CD4-positive, alpha-beta T cell (primary cell): ENCODE measurements around the gene CNGA3. TPM values are rescaled to one million over a fixed set of nuclear protein-coding genes. Genes with fewer than 3 reads are reported as not detected.

Experiments used
- ATAC-seq: fragments of 200-7000 bp; cut with Tn5 transposase; one replicate; pipeline ENCODE4 v1.10.0; 2022; ENCODE audit warnings: mild to moderate bottlenecking; ENCODE audit not compliant: poor library complexity
- CTCF ChIA-PET: fragments of 350-600 bp; sonication (Branson Sonifier 250); formaldehyde crosslinking; loops from one replicate; lab custom pipeline; 2021; ENCODE audit warnings: antibody characterized with exemption, inconsistent platforms; lab: Charles Lee
- POLR2A ChIA-PET: fragments of 350-600 bp; sonication (Branson Sonifier 250); formaldehyde crosslinking; loops from one replicate; lab custom pipeline; 2021; ENCODE audit warnings: antibody characterized with exemption, inconsistent platforms; lab: Charles Lee
- DNase-seq, 14 experiments: peaks; one replicate each; pipeline ENCODE4 v3.0.0-alpha.2; 2013 to 2020; ENCODE audit warnings: mixed read lengths in 2 of 14
- H3K27ac ChIP-seq, 2 donors: one replicate each; pipeline versions ENCODE4 v1.5.1 to v1.7.0; 2013; ENCODE audit warnings: low read length in 2 of 2, low read depth in 1 of 2, mild to moderate bottlenecking in 1 of 2
- H3K27me3 ChIP-seq, 2 experiments: 1 replicate in 1 of 2; 2 replicates in 1 of 2; pipeline versions ENCODE4 v1.6.1 to v1.7.0; 2013; ENCODE audit warnings: low read length in 2 of 2, control low read depth in 1 of 2, mild to moderate bottlenecking in 1 of 2, moderate library complexity in 1 of 2; ENCODE audit not compliant: insufficient read depth in 2 of 2, control insufficient read depth in 1 of 2
- H3K36me3 ChIP-seq: one replicate; pipeline ENCODE4 v1.6.1; 2013; ENCODE audit warnings: low read length, control low read depth; ENCODE audit not compliant: insufficient read depth
- H3K4me1 ChIP-seq: one replicate; pipeline ENCODE4 v1.6.1; 2013; ENCODE audit warnings: low read length, control low read depth; ENCODE audit not compliant: insufficient read depth
- H3K4me3 ChIP-seq: one replicate; pipeline ENCODE4 v1.5.1; 2013; ENCODE audit warnings: mild to moderate bottlenecking, low read length, moderate library complexity
- H3K9me3 ChIP-seq, 2 experiments: 1 replicate in 1 of 2; 2 replicates in 1 of 2; pipeline versions ENCODE4 v1.6.1 to v1.7.0; 2013; ENCODE audit warnings: low read length in 2 of 2, mild to moderate bottlenecking in 2 of 2, control low read depth in 1 of 2, moderate library complexity in 1 of 2; ENCODE audit not compliant: control insufficient read depth in 1 of 2, insufficient read depth in 1 of 2
- H3K27ac Mint-ChIP-seq: one replicate; pipeline ENCODE4 v1.8.0; 2020; ENCODE audit warnings: mixed read lengths
- H3K27me3 Mint-ChIP-seq: one replicate; pipeline ENCODE4 v1.8.0; 2021; ENCODE audit warnings: mixed read lengths
- H3K36me3 Mint-ChIP-seq: one replicate; pipeline ENCODE4 v1.8.0; 2021; ENCODE audit warnings: low read depth, mixed read lengths
- H3K4me1 Mint-ChIP-seq: one replicate; pipeline ENCODE4 v1.8.0; 2021; ENCODE audit warnings: low read depth, mixed read lengths
- H3K4me3 Mint-ChIP-seq: one replicate; pipeline ENCODE4 v1.8.0; 2020; ENCODE audit warnings: mild to moderate bottlenecking, mixed read lengths
- H3K9me3 Mint-ChIP-seq: one replicate; pipeline ENCODE4 v1.8.0; 2020; ENCODE audit warnings: mixed read lengths
- CTCF ChIP-seq: fragments of 200-600 bp; IDR thresholded peaks from one replicate; pipeline ENCODE4 v1.8.0; 2022; ENCODE audit warnings: antibody characterized with exemption, mild to moderate bottlenecking
- intact Hi-C, 2 experiments: fragments of 100-400 bp; cut with DNase I in 1 of 2; cut with micrococcal nuclease in 1 of 2; formaldehyde crosslinking; loops; one replicate each; pipeline versions ENCODE4 v1.15.1 to v1.9.0; 2023 to 2025; cut with DNase I, micrococcal nuclease
- total RNA-seq, 174 experiments: library from RNA in 2 of 174; stranded (reverse) in 2 of 174; gene quantifications; one replicate each; pipeline ENCODE4 v1.2.3 and lab custom pipeline; 2021 to 2026

CNGA3 gene
- total RNA-seq, 2 experiments from 2014 or later, result not detected

DNA sequence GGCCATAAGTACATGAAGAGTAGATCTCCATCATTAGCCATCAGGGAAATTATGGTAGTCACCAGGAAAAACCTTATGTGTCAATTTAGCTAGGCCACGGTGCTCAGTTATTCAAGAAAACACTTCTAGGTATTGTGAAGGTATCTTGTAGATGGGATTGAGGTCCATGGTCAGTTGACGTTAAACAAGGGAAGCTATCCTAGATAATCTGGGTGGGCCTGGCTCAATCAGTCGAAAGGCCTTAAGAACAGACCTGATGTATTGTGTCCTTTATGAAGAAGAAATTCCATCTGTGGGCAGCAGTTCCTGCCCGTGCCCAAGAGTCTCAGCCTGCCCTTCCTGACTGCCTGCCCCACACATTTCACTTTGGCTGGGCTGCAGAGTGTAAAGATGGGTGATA is 16.7 kb upstream of the CNGA3 start:
- H3K27ac ChIP-seq, result no peak overlapping the region
- no peaks in the 10 kb centered on the region for H3K4me1 ChIP-seq
- H3K4me1 Mint-ChIP-seq, result no peaks in the 10 kb centered on the region
- no peaks in the 10 kb centered on the region for H3K36me3 ChIP-seq
- no peak for TF ChIP-seq CTCF
- H3K36me3 Mint-ChIP-seq, result no peaks in the 10 kb centered on the region
- DNase-seq (no peak), ATAC-seq (no peak)
- no peak overlapping the region for H3K4me3 Mint-ChIP-seq
- H3K9me3 Mint-ChIP-seq, result no peaks in the 10 kb centered on the region
- no peaks in the 10 kb centered on the region for H3K9me3 ChIP-seq
- no peak overlapping the region for H3K27ac Mint-ChIP-seq
- intact Hi-C loops, result no loop called here
- CTCF ChIA-PET, result no interaction called here
- H3K4me3 ChIP-seq, result no peak overlapping the region
- peaks cover 3 to 9% of the 10 kb centered on the region in 2 experiments for H3K27me3 ChIP-seq
- peaks cover 10% of the 10 kb centered on the region for H3K27me3 Mint-ChIP-seq
- POLR2A ChIA-PET, result no interaction called here

GRCh38 chr2:98332989-98333388 is 13.3 kb upstream of the CNGA3 start:
- POLR2A ChIA-PET, result no interaction called here
- no peak overlapping the region for H3K4me3 ChIP-seq
- TF ChIP-seq CTCF, result no peak

GRCh38 chr2:98333922-98334321 is 12.3 kb upstream of the CNGA3 start:
- no peaks in the 10 kb centered on the region for H3K9me3 Mint-ChIP-seq
- no peak overlapping the region for H3K27ac Mint-ChIP-seq
- ATAC-seq, result no peak
- Histone ChIP-seq H3K27me3 (peaks cover 3 to 9% of the 10 kb centered on the region in 2 experiments), H3K36me3 (no peaks in the 10 kb centered on the region), H3K4me3 (no peak overlapping the region), H3K27ac (no peak overlapping the region), H3K4me1 (no peaks in the 10 kb centered on the region), H3K9me3 (no peaks in the 10 kb centered on the region)
- DNase-seq, result no peak
- POLR2A ChIA-PET, result no interaction called here
- H3K4me1 Mint-ChIP-seq, result no peaks in the 10 kb centered on the region
- no peaks in the 10 kb centered on the region for H3K36me3 Mint-ChIP-seq
- no peak for TF ChIP-seq CTCF
- H3K27me3 Mint-ChIP-seq, result peaks cover 34% of the 10 kb centered on the region
- H3K4me3 Mint-ChIP-seq, result no peak overlapping the region
- CTCF ChIA-PET, result no interaction called here
- intact Hi-C loops, result no loop called here

More at GRCh38 chr2:98332989-98333388, 13.3 kb upstream of the CNGA3 start:
- H3K4me1 Mint-ChIP-seq, result no peaks in the 10 kb centered on the region
- no peak overlapping the region for H3K27ac Mint-ChIP-seq
- intact Hi-C loops, result no loop called here
- no peaks in the 10 kb centered on the region for H3K9me3 Mint-ChIP-seq
- Histone ChIP-seq H3K27ac (no peak overlapping the region), H3K9me3 (no peaks in the 10 kb centered on the region), H3K27me3 (peaks cover 3 to 9% of the 10 kb centered on the region in 2 experiments), H3K36me3 (no peaks in the 10 kb centered on the region), H3K4me1 (no peaks in the 10 kb centered on the region)
- H3K27me3 Mint-ChIP-seq, result peaks cover 30% of the 10 kb centered on the region
- DNase-seq (no peak), ATAC-seq (no peak)
- CTCF ChIA-PET, result no interaction called here
- no peaks in the 10 kb centered on the region for H3K36me3 Mint-ChIP-seq
- no peak overlapping the region for H3K4me3 Mint-ChIP-seq
